PC-9 (cell line): Measurements from ENCODE around the gene MALSU1. TPM values are rescaled to one million over a fixed set of nuclear protein-coding genes. Genes with fewer than 3 reads are reported as not detected.

Source experiments
- BruUV-seq: library from RNA; stranded (reverse); fragments of 400-500 nt; replicated peaks from 2 replicates; lab custom pipeline; 2021; lab: Mats Ljungman, UMichigan
- CTCF ChIA-PET: fragments of 300-600 bp; sonication (Branson Sonifier 250); formaldehyde crosslinking; loops from one replicate; lab custom pipeline; 2022; ENCODE audit warnings: antibody characterized with exemption; lab: Charles Lee
- POLR2A ChIA-PET: fragments of 300-600 bp; sonication (Branson Sonifier 250); formaldehyde crosslinking; loops from one replicate; lab custom pipeline; 2022; ENCODE audit warnings: antibody characterized with exemption; ENCODE audit not compliant: unreplicated experiment; lab: Charles Lee
- DNase-seq, 2 experiments: peaks; one replicate each; pipeline versions ENCODE4 v3.0.0 to v3.0.0-alpha.2; 2015 to 2022; ENCODE audit warnings: mixed read lengths in 1 of 2
- H2AFZ ChIP-seq: fragments of 200-600 bp; sonication (generic); 2 replicates; pipeline ENCODE4 v1.8.1; 2017; ENCODE audit warnings: antibody characterized with exemption
- H3F3A ChIP-seq: fragments of 200-600 bp; sonication (generic); 2 replicates; pipeline ENCODE4 v1.8.1; 2017; ENCODE audit warnings: antibody characterized with exemption, mild to moderate bottlenecking, low read depth; ENCODE audit not compliant: insufficient read depth
- H3K27ac ChIP-seq: fragments of 200-600 bp; sonication (generic); 2 replicates; pipeline ENCODE4 v1.6.1; 2016; ENCODE audit warnings: mixed run types
- H3K27me3 ChIP-seq: fragments of 200-600 bp; sonication (generic); 2 replicates; pipeline ENCODE4 v1.6.1; 2016; ENCODE audit warnings: low read depth, mixed run types; ENCODE audit not compliant: insufficient read depth
- H3K36me3 ChIP-seq: fragments of 200-600 bp; sonication (generic); 2 replicates; pipeline ENCODE4 v1.6.1; 2016; ENCODE audit warnings: low read depth, mixed run types
- H3K4me1 ChIP-seq: fragments of 200-600 bp; sonication (generic); replicated peaks from 2 replicates; pipeline ENCODE4 v1.6.1; 2016; ENCODE audit warnings: mixed run types; ENCODE audit not compliant: insufficient read depth
- H3K4me2 ChIP-seq: fragments of 200-600 bp; sonication (generic); 2 replicates; pipeline ENCODE4 v1.6.1; 2017; ENCODE audit warnings: mixed run types
- H3K4me3 ChIP-seq: fragments of 200-600 bp; sonication (generic); 2 replicates; pipeline ENCODE4 v1.6.1; 2016; ENCODE audit warnings: mixed run types
- H3K79me2 ChIP-seq: fragments of 200-600 bp; sonication (generic); 2 replicates; pipeline ENCODE4 v1.6.1; 2017; ENCODE audit warnings: low read depth, mixed run types
- H3K9me2 ChIP-seq: fragments of 200-600 bp; sonication (generic); 2 replicates; pipeline ENCODE4 v1.8.1; 2017; ENCODE audit warnings: mild to moderate bottlenecking; ENCODE audit not compliant: insufficient read depth
- H3K9me3 ChIP-seq: fragments of 200-600 bp; sonication (generic); 2 replicates; pipeline ENCODE4 v1.8.1; 2016; ENCODE audit warnings: low read depth; ENCODE audit not compliant: insufficient read depth
- H4K20me1 ChIP-seq: fragments of 200-600 bp; sonication (generic); 2 replicates; pipeline ENCODE4 v1.8.1; 2017; ENCODE audit not compliant: insufficient read depth
- EZH2 ChIP-seq: fragments of 200-600 bp; sonication (generic); IDR thresholded peaks from 2 replicates; pipeline ENCODE4 v1.8.0; 2017; ENCODE audit warnings: antibody characterized with exemption, low read depth
- intact Hi-C: fragments of 100-400 bp; cut with micrococcal nuclease; formaldehyde crosslinking; loops from one replicate; pipeline ENCODE4 v1.10.0; 2022; ENCODE audit not compliant: unreplicated experiment
- total RNA-seq: library from RNA; stranded (reverse); gene quantifications from 2 replicates; pipeline ENCODE4 v1.2.3, GENCODE V29; 2021
- TF ChIP-seq, protein P1 (sequence below): fragments of 200-600 bp; sonication (generic); conservative IDR thresholded peaks from 2 replicates; pipeline ENCODE4 v1.6.1; 2017; ENCODE audit warnings: mixed run types, antibody characterized with exemption, mild to moderate bottlenecking, moderate library complexity

The MALSU1 gene
- total RNA-seq, 1 experiment from 2014 or later = 105 TPM

- peak overlapping the region; percentile 48 for H3K4me2 ChIP-seq
- peaks cover 70% of the 10 kb centered on the region for H3K36me3 ChIP-seq
- no peaks in the 10 kb centered on the region for H3K27me3 ChIP-seq
- ChIA-PET CTCF (no interaction called here), POLR2A (interaction anchor here (0.6 kb wide), 1 partner anchor 198 kb away, joined by 3 read pairs; no protein-coding TSS in a partner anchor)
- H4K20me1 ChIP-seq = peaks cover 14% of the 10 kb centered on the region
- TF ChIP-seq EZH2 = no peak
- TF ChIP-seq, protein P1, sequence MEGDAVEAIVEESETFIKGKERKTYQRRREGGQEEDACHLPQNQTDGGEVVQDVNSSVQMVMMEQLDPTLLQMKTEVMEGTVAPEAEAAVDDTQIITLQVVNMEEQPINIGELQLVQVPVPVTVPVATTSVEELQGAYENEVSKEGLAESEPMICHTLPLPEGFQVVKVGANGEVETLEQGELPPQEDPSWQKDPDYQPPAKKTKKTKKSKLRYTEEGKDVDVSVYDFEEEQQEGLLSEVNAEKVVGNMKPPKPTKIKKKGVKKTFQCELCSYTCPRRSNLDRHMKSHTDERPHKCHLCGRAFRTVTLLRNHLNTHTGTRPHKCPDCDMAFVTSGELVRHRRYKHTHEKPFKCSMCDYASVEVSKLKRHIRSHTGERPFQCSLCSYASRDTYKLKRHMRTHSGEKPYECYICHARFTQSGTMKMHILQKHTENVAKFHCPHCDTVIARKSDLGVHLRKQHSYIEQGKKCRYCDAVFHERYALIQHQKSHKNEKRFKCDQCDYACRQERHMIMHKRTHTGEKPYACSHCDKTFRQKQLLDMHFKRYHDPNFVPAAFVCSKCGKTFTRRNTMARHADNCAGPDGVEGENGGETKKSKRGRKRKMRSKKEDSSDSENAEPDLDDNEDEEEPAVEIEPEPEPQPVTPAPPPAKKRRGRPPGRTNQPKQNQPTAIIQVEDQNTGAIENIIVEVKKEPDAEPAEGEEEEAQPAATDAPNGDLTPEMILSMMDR = no peak
- H3K4me1 ChIP-seq = peaks cover 52% of the 10 kb centered on the region
- no peaks in the 10 kb centered on the region for H3K9me2 ChIP-seq
- peaks cover 6% of the 10 kb centered on the region; the same call in 1 of the 2 replicates for H3K9me3 ChIP-seq
- no TSS peak for BruUV-seq
- peaks cover 48% of the 10 kb centered on the region for H3K79me2 ChIP-seq
- H3K4me3 ChIP-seq = no peak overlapping the region
- H3K27ac ChIP-seq = no peak overlapping the region
- peaks cover 66% of the 10 kb centered on the region for H3F3A ChIP-seq
- H2AFZ ChIP-seq = no peak overlapping the region
- intact Hi-C loops = no loop called here
- DNase-seq = peak in 1 of 2 experiments; percentile 84
These were observed 33.9 kb downstream of the MALSU1 start for GRCh38 chr7:23332910-23333612.

DNA sequence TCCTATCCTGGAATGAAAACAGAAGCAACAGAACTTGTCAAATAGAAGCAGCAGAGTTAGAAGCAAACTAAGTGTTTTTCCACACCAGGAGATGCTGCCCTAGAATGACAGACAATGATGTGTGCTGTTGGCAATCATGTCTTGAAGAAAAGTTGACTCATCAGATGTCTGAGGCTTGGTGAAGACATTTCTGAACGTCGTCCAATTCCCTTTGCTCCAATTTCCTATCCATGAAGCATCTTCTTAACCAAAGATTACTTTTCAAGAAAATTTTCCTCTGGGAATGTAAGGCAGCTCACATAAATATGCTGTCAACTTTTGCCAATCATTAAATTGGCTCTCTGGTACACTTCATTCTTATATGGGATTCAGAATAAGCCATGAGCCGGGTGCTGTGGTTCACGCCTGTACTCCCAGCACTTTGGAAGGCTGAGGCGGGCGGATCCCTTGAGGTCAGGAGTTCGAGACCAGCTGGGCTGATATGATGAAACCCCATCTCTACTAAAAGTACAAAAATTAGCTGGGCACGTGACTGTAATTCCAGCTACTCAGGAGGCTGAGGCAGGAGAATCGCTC is 34.6 kb downstream of the MALSU1 start:
- Histone ChIP-seq H3K4me2 (peak overlapping the region; percentile 48), H4K20me1 (peaks cover 14% of the 10 kb centered on the region), H3K9me2 (no peaks in the 10 kb centered on the region), H3K27me3 (no peaks in the 10 kb centered on the region), H3K4me1 (peaks cover 52% of the 10 kb centered on the region), H2AFZ (no peak overlapping the region), H3K79me2 (peaks cover 43% of the 10 kb centered on the region), H3K4me3 (no peak overlapping the region), H3K9me3 (peaks cover 8% of the 10 kb centered on the region), H3F3A (peaks cover 64% of the 10 kb centered on the region), H3K27ac (peak overlapping the region; percentile 60), H3K36me3 (peaks cover 71% of the 10 kb centered on the region)
- peak in 1 of 2 experiments; percentile 69 for DNase-seq
- ChIA-PET POLR2A (interaction anchor here (0.6 to 1.1 kb wide), 2 partner anchors 35 to 197 kb away, joined by 3 to 6 read pairs; partner anchors contain the start of gene MALSU1), CTCF (no interaction called here)
- TF ChIP-seq EZH2 = no peak
- TF ChIP-seq, protein P1 = no peak
- no TSS peak for BruUV-seq
- intact Hi-C loops = loop anchor here (1.0 to 2.0 kb wide), 4 partner anchors 14 to 60 kb away; partner anchors contain the start of gene MALSU1

GRCh38 chr7:23334482-23335056 is 35.4 kb downstream of the MALSU1 start:
- H3K4me1 ChIP-seq = peaks cover 52% of the 10 kb centered on the region
- CTCF ChIA-PET = interaction anchor here (0.6 kb wide), 1 partner anchor 578 kb away, joined by 5 read pairs; no protein-coding TSS in a partner anchor
- no peak overlapping the region for H3K4me3 ChIP-seq
- peaks cover 12% of the 10 kb centered on the region for H3K9me3 ChIP-seq
- H3K9me2 ChIP-seq = no peaks in the 10 kb centered on the region
- no TSS peak for BruUV-seq
- H3K36me3 ChIP-seq = peaks cover 73% of the 10 kb centered on the region
- H3K79me2 ChIP-seq = peaks cover 47% of the 10 kb centered on the region
- POLR2A ChIA-PET = interaction anchor here (1.1 kb wide), 1 partner anchor 36 kb away, joined by 6 read pairs; the partner anchor contains the start of gene MALSU1
- H3K4me2 ChIP-seq = peak overlapping the region; percentile 48
- H2AFZ ChIP-seq = no peak overlapping the region
- peak; percentile 80 to 100 for DNase-seq
- H3K27me3 ChIP-seq = no peaks in the 10 kb centered on the region
- H3F3A ChIP-seq = peaks cover 70% of the 10 kb centered on the region
- peak overlapping the region; percentile 60 for H3K27ac ChIP-seq
- intact Hi-C loops = loop anchor here (1.0 to 2.0 kb wide), 4 partner anchors 13 to 61 kb away; partner anchors contain the start of gene MALSU1
- TF ChIP-seq, protein P1 = no peak
- TF ChIP-seq EZH2 = no peak
- H4K20me1 ChIP-seq = peaks cover 14% of the 10 kb centered on the region
